Measurements from ENCODE around the gene F2.
"Not testable (repeated sequence)": the region's sequence is repeated elsewhere in the genome, so short reads cannot be mapped to it uniquely, and the experiment has no call there.

Gene F2

GRCh38 chr11:46719048-46719542 lies at the start of gene F2:
Gene F2, plus strand, starts transcription at chr11:46719213. Its CDS starts 23 bp downstream, at chr11:46719236.
- FAIRE-seq: no peak

- no peak for FAIRE-seq
Observed at GRCh38 chr11:46669711-46670139, 49.3 kb upstream of the F2 start.

DNA sequence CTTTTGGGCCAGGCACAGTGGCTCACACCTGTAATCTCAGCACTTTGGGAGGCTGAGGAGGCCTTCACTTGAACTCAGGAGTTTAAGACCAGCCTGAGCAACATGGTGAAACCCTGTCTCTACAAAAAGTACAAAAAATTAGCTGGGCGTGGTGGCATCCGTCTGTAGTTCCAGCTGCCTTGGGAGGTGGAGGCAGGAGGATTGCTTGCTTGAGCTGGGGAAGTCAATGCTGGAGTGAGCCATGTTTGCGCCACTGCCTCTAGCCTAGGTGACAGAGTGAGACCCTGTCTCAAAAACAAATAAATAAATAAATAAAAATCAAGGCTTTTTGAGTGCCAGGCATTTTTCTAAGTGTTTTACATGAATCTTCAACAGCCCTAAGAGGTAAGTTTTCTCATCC lies 48.5 kb upstream of the F2 start:
- not testable (repeated sequence) for FAIRE-seq

GRCh38 chr11:46671958-46672315 lies 47.1 kb upstream of the F2 start:
- FAIRE-seq: no peak

- FAIRE-seq: no peak
Observed at GRCh38 chr11:46672381-46672839, 46.6 kb upstream of the F2 start.

GRCh38 chr11:46673713-46674462 lies 45.1 kb upstream of the F2 start:
- no peak for FAIRE-seq

DNA sequence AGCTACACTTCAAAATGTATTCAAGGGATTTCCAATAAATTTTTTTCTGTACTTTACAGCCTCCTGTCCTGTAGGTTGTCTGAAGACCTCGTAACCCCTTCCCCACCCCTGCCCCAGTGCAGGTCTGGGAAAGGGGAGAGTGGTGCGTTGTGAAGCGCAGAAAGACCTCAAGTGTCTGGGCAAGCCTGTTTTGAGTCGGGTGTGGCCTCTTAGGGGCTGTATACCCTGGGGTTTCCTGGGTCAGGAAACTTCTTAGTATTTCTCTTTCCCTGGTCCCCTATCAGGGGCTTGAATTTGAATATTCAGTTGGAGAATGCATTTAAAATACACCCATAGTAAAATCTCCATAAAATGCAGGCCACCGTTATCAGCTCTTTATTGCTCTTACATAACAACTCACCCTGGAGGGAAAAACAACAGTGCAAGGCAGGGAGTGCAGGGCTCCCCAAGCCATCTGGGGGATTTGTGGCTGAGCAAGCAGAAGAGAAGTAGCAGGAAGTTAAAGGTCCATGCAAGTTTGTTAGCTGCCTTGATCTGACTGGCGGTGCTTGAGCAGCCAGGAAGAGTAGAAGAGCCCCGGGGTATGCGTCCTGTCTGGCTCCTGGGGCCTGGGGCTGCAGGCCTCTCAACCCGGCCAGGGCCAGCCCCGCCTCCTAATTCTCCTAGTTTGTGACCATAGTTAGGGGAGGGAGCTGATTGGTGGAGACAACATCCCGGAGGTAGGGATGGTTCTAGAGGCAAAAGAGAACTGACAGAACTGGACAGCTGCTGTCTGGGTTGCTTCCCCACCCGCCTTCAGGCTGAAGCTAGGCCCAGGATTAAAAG lies 44.3 kb upstream of the F2 start:
- no peak for FAIRE-seq

DNA sequence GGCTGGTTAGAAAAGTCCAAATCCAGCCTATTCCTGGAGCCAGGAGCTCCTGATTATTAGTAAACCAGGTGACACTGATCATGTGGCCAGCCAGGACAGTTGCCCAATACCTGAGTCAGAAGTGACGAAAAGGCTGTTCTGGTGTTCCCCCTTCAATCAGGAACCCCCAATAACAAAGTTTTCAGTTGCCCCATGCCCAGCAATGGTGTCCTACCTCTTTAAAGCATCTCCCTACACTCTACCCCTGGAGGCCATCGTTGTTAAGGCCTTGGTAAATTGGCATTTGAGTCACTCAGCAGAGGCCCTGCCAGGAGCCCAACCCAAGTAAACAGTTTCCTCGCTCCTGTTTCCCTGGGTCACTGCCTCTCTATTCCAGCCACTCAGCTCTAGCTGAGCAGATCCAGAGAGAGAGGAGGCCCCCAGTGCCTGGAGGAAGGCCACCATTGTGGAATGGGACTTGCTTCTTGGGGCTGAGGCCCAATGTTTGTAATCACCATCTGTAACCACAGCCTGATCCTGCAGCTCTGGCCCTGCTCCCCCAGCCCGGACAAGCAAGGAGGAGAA lies 43.6 kb upstream of the F2 start:
- no peak for FAIRE-seq

DNA sequence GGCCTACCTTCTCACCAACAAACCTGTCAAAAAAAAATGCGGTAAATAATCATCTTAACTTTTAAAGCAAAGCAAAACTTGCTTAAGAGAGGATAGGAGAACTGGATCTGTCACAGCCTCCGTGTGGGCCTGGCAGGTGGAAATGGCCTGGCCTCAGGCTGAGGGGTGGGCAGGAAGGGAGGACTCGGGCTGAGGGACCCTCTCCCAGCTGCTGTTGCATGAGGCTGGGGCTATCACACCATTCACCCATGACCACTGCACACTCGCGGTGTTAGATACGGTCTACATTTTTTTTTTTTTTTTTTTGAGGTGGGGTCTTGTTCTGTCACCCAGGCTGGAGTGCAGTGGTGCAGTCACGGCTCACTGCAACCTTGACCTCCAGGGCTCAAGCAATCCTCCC lies 43.1 kb upstream of the F2 start:
- FAIRE-seq: no peak

- no peak for FAIRE-seq
Observed at GRCh38 chr11:46676436-46677158, 42.4 kb upstream of the F2 start.

- no peak for FAIRE-seq
Observed at GRCh38 chr11:46677169-46677568, 41.8 kb upstream of the F2 start.

DNA sequence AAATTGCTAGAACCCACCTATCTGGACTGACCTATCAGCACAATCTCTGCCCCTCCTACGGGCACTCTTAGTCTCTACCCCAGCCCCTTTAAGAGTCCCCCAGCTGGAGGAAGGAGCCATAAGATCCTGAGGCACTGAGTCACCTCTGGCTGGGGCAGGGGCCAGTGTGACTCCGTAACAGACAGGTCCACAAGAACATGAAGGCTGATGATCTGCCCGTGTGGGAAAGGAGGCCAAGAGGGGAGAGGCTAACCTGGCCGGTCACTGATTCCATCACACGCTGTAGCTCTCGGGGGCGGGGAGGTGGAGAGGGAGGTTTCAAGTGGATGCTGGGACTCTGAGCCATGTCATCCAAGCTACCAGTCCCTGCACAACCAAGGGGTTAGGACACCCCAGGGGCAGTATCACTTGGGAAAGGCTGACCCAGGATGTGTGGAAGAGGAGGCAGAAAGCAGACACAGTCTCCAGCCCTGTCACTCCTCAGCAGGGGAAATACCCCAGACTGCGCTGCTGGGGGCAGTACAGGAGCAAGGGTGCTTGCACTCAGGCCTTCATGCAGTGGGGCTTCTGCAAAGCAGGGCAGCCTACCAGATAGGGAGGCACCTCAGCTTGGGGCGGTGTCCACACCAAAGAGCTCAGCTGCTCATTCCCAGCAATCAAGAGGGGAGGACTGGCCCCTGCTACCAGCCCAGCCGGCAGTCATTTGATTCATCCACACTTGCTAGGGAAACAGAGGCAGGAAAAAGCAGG lies 40.8 kb upstream of the F2 start:
- no peak for FAIRE-seq

GRCh38 chr11:46678741-46679130 lies 40.3 kb upstream of the F2 start:
- no peak for FAIRE-seq

- FAIRE-seq: no peak
Observed at GRCh38 chr11:46679241-46680163, 39.5 kb upstream of the F2 start.

GRCh38 chr11:46680164-46680760 lies 38.8 kb upstream of the F2 start:
- FAIRE-seq: no peak

- no peak for FAIRE-seq
Observed at GRCh38 chr11:46680815-46681214, 38.2 kb upstream of the F2 start.

GRCh38 chr11:46681814-46682213 lies 37.2 kb upstream of the F2 start:
- FAIRE-seq: no peak

DNA sequence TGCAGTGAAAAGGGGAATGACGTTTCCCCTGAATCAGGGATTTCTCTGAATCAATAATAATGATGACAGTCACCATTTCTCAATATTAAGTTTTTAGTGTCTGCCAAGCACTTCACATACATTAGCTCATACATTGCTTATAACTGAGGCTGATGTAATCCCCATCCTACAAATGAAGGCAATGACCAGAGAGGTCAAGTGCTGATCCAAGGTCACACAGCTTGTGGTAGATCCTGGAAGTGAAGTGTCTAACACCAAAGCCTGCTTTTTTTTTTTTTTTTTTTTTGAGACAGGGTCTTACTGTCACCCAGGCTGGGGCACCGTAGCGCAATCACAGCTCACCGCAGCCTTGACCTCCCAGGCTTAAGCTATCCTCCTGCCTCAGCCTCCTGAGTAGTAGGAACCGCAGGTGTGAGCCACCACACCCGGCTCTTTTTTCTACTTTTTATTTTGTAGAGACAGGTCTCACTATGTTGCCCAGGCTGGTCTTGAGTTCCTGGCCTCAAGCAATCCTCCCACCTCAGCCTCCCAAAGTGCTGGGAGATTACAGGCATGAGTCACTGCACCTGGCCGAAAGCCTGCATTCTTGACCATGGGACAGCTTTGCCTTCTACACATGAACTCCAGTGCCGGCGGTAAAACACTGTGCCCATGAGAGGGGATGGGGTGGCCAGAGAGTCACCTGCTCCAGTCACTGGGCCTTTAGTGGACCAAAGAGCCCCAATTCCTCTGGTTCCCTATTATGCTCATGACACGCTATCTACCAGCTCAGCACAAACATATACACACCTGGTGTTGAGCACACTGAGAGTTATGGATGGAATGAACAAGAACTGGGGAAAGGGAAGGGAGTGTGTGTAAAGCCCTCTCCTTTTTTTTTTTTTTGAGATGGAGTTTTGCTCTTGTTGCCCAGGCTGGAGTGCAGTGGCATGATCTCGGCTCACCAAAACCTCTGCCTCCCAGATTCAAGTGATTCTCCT lies 36.0 kb upstream of the F2 start:
- no peak for FAIRE-seq

DNA sequence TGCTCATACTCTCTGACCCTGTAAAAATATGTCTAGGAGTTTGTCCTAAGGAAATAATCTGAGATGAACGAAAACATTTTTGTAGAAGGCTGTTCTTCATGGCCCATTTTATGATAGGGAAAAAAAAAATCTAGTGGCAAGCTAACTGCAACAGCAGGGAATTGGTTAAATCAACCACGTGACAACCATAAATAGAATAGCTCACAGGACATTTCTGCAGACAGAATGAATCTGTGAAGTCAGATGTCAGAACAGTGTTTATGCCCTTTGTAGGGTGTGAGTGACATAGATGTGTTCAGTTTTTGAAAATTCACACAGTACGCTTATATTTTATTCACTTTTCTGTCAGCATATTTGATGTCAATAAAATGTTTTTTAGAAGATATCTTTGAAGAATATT lies 34.6 kb upstream of the F2 start:
- FAIRE-seq: no peak
